GM23338 (cell line): ENCODE results near the gene FKBP9.
"Not testable (repeated sequence)": the region's sequence is repeated elsewhere in the genome, so short reads cannot be mapped to it uniquely, and the experiment has no call there.

Experiments used
- EZH2 ChIP-seq: fragments of 200-600 bp; sonication (generic); IDR thresholded peaks from one replicate; pipeline ENCODE4 v1.8.0; 2017; ENCODE audit warnings: antibody characterized with exemption, mild to moderate bottlenecking, low read depth; ENCODE audit not compliant: unreplicated experiment
- EZH2phosphoT487 ChIP-seq: fragments of 200-600 bp; sonication (generic); IDR thresholded peaks from one replicate; pipeline ENCODE4 v1.8.1; 2018; ENCODE audit warnings: antibody characterized with exemption; ENCODE audit not compliant: unreplicated experiment
- NANOG ChIP-seq: IDR thresholded peaks from 2 replicates; pipeline ENCODE4 v1.6.1; 2016; ENCODE audit warnings: antibody characterized with exemption, borderline replicate concordance
- POLR2AphosphoS5 ChIP-seq: IDR thresholded peaks from 2 replicates; pipeline ENCODE4 v1.6.1; 2016; ENCODE audit warnings: antibody characterized with exemption, low read depth
- ZNF114 ChIP-seq: fragments of 250-450 bp; sonication (Bioruptor Pico); IDR thresholded peaks from 2 replicates; pipeline ENCODE4 v1.5.0; 2020; ENCODE audit warnings: mild to moderate bottlenecking, moderate library complexity
- ZNF331 ChIP-seq: fragments of 250-450 bp; sonication (Bioruptor Pico); IDR thresholded peaks from 2 replicates; pipeline ENCODE4 v1.5.0; 2020; ENCODE audit warnings: low read depth, mild to moderate bottlenecking, moderate library complexity
- TF ChIP-seq, protein P1 (sequence below), 2 experiments: fragments of 200-600 bp in 1 of 2; sonication (generic) in 1 of 2; conservative IDR thresholded peaks; 2 replicates each; pipeline versions ENCODE4 v1.5.1 to v1.6.1; 2016 to 2017; ENCODE audit warnings: antibody characterized with exemption in 2 of 2, low read depth in 2 of 2, mild to moderate bottlenecking in 2 of 2, moderate library complexity in 1 of 2
- TF ChIP-seq, protein P2 (sequence below): IDR thresholded peaks from one replicate; pipeline ENCODE4 v1.6.1; 2018; ENCODE audit warnings: antibody characterized with exemption; ENCODE audit not compliant: unreplicated experiment

DNA sequence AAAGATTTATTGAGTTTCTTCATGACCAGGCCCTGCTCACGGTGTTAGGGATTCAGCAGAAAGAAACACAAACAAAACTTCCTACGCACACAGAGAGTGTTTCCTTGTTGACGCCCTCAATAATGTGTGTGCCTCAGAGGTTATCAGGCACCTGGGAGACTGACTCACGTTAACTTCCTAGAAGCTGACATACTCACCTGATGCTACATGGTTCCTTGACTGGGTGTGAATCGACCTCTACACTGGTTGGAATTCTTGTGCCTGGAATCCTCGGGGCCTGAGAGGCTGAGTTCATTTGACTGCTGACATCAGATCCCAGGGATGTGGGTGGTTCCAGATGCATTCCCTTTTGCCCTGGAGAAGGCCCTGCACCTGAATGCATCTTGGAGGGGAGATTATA is 35.5 kb downstream of the FKBP9 start:
- TF ChIP-seq, protein P1, sequence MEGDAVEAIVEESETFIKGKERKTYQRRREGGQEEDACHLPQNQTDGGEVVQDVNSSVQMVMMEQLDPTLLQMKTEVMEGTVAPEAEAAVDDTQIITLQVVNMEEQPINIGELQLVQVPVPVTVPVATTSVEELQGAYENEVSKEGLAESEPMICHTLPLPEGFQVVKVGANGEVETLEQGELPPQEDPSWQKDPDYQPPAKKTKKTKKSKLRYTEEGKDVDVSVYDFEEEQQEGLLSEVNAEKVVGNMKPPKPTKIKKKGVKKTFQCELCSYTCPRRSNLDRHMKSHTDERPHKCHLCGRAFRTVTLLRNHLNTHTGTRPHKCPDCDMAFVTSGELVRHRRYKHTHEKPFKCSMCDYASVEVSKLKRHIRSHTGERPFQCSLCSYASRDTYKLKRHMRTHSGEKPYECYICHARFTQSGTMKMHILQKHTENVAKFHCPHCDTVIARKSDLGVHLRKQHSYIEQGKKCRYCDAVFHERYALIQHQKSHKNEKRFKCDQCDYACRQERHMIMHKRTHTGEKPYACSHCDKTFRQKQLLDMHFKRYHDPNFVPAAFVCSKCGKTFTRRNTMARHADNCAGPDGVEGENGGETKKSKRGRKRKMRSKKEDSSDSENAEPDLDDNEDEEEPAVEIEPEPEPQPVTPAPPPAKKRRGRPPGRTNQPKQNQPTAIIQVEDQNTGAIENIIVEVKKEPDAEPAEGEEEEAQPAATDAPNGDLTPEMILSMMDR (conservative IDR thresholded peaks at IDR 0.05; ENCODE audit: low read depth in 2 of 2) = not testable (repeated sequence)
- not testable (repeated sequence) for TF ChIP-seq EZH2; EZH2phosphoT487; POLR2AphosphoS5; ZNF331 (CRISPR knock-in tag); ZNF114 (CRISPR knock-in tag); NANOG
- TF ChIP-seq, protein P2, sequence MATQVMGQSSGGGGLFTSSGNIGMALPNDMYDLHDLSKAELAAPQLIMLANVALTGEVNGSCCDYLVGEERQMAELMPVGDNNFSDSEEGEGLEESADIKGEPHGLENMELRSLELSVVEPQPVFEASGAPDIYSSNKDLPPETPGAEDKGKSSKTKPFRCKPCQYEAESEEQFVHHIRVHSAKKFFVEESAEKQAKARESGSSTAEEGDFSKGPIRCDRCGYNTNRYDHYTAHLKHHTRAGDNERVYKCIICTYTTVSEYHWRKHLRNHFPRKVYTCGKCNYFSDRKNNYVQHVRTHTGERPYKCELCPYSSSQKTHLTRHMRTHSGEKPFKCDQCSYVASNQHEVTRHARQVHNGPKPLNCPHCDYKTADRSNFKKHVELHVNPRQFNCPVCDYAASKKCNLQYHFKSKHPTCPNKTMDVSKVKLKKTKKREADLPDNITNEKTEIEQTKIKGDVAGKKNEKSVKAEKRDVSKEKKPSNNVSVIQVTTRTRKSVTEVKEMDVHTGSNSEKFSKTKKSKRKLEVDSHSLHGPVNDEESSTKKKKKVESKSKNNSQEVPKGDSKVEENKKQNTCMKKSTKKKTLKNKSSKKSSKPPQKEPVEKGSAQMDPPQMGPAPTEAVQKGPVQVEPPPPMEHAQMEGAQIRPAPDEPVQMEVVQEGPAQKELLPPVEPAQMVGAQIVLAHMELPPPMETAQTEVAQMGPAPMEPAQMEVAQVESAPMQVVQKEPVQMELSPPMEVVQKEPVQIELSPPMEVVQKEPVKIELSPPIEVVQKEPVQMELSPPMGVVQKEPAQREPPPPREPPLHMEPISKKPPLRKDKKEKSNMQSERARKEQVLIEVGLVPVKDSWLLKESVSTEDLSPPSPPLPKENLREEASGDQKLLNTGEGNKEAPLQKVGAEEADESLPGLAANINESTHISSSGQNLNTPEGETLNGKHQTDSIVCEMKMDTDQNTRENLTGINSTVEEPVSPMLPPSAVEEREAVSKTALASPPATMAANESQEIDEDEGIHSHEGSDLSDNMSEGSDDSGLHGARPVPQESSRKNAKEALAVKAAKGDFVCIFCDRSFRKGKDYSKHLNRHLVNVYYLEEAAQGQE = not testable (repeated sequence)
